Stomach (tissue), 4 donors: ENCODE measurements around the gene CCNL1.
"Not testable (repeated sequence)": the region's sequence is repeated elsewhere in the genome, so short reads cannot be mapped to it uniquely, and the experiment has no call there.

Experiments
- CTCF ChIP-seq, 7 experiments: fragments of 450-650 bp in 4 of 7; fragments of 200-600 bp in 3 of 7; sonication (generic) in 3 of 7; IDR thresholded peaks; one replicate each; pipeline ENCODE4 v1.5.1; 2016 to 2019; ENCODE audit warnings: antibody characterized with exemption in 7 of 7, control low read depth in 2 of 7, mild to moderate bottlenecking in 1 of 7
- EP300 ChIP-seq: sonication (generic); formaldehyde crosslinking; IDR thresholded peaks from one replicate; pipeline ENCODE4 v1.6.1; 2017; ENCODE audit warnings: antibody characterized with exemption
- POLR2A ChIP-seq, 4 donors: fragments of 450-650 bp; IDR thresholded peaks; one replicate each; pipeline ENCODE4 v1.6.1; 2016; ENCODE audit warnings: antibody characterized with exemption in 4 of 4, control low read depth in 2 of 4, mild to moderate bottlenecking in 1 of 4, moderate library complexity in 1 of 4

DNA sequence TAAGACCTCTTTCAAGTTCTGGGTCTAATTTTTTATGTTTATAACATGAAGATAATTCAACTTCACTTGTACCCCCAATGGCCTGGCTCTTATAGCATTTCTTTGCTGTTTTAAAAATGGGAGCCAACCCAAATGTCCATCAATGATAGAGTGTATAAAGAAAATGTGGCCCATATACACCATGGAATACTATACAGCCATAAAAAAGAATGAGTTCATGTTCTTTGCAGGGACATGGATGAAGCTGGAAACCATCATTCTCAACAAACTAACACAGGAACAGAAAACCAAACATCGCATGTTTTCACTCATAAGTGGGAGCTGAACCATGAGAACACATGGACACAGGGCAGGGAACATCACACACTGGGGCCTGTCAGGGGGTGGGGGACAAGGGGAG is 57.4 kb downstream of the CCNL1 start:
- not testable (repeated sequence) for TF ChIP-seq POLR2A (IDR thresholded peaks at IDR 0.05); CTCF (IDR thresholded peaks at IDR 0.05); EP300
